A673 (cell line): ENCODE measurements around the gene FCHSD1. TPM values are rescaled to one million over a fixed set of nuclear protein-coding genes. Genes with fewer than 3 reads are reported as not detected.

Experiments used
- BruUV-seq: library from RNA; stranded (reverse); fragments of 400-500 nt; replicated peaks from 2 replicates; lab custom pipeline; 2021; lab: Mats Ljungman, UMichigan
- CTCF ChIA-PET: fragments of 300-600 bp; sonication (Branson Sonifier 250); formaldehyde crosslinking; loops from one replicate; lab custom pipeline; 2022; ENCODE audit warnings: antibody characterized with exemption; lab: Charles Lee
- POLR2A ChIA-PET: fragments of 300-600 bp; sonication (Branson Sonifier 250); formaldehyde crosslinking; loops from one replicate; lab custom pipeline; 2022; ENCODE audit warnings: antibody characterized with exemption; ENCODE audit not compliant: low non-redundant PET; lab: Charles Lee
- DNase-seq: peaks from one replicate; pipeline ENCODE4 v3.0.0-alpha.2; 2015; ENCODE audit warnings: low spot score
- H3K27ac ChIP-seq: fragments of 200-600 bp; sonication (generic); 2 replicates; pipeline ENCODE4 v1.5.1; 2016; ENCODE audit warnings: mixed run types, low read depth, mild to moderate bottlenecking, mixed read lengths, antibody characterized with exemption, low read length; ENCODE audit not compliant: poor library complexity, severe bottlenecking
- H3K27me3 ChIP-seq: fragments of 200-600 bp; sonication (generic); replicated peaks from 2 replicates; pipeline ENCODE4 v1.6.1; 2017; ENCODE audit warnings: mixed run types, low read depth, mild to moderate bottlenecking, mixed read lengths, antibody characterized with exemption, low read length; ENCODE audit not compliant: insufficient read depth, poor library complexity
- H3K36me3 ChIP-seq: fragments of 200-600 bp; sonication (generic); 2 replicates; pipeline ENCODE4 v1.6.1; 2016; ENCODE audit warnings: mixed run types, mild to moderate bottlenecking, mixed read lengths, antibody characterized with exemption, low read length; ENCODE audit not compliant: insufficient read depth, poor library complexity, severe bottlenecking
- H3K4me1 ChIP-seq: fragments of 200-600 bp; sonication (generic); 2 replicates; pipeline ENCODE4 v1.6.1; 2017; ENCODE audit warnings: mixed run types, mild to moderate bottlenecking, mixed read lengths, antibody characterized with exemption, low read length; ENCODE audit not compliant: insufficient read depth, poor library complexity, severe bottlenecking
- H3K4me3 ChIP-seq: fragments of 200-600 bp; sonication (generic); 2 replicates; pipeline ENCODE4 v1.5.1; 2016; ENCODE audit warnings: low read depth, mixed run types, mild to moderate bottlenecking, mixed read lengths, low read length; ENCODE audit not compliant: poor library complexity, severe bottlenecking
- H3K9me3 ChIP-seq: fragments of 200-600 bp; sonication (generic); 2 replicates; pipeline ENCODE4 v1.6.1; 2016; ENCODE audit warnings: mixed run types, low read depth, mild to moderate bottlenecking, mixed read lengths, antibody characterized with exemption, low read length; ENCODE audit not compliant: poor library complexity, severe bottlenecking
- CTCF ChIP-seq: fragments of 300-800, 200-600 bp; sonication (generic); conservative IDR thresholded peaks from 2 replicates; pipeline ENCODE4 v1.5.1; 2017; ENCODE audit warnings: low read depth, mild to moderate bottlenecking, antibody characterized with exemption, low read length, moderate library complexity, mixed read lengths
- EZH2 ChIP-seq: fragments of 200-600 bp; sonication (generic); IDR thresholded peaks from 2 replicates; pipeline ENCODE4 v1.6.1; 2017; ENCODE audit warnings: borderline replicate concordance, low read depth, mild to moderate bottlenecking, mixed read lengths, antibody characterized with exemption, low read length; ENCODE audit not compliant: poor library complexity, severe bottlenecking
- intact Hi-C: fragments of 100-400 bp; cut with micrococcal nuclease; formaldehyde crosslinking; loops from one replicate; pipeline ENCODE4 v1.10.0; 2022; ENCODE audit not compliant: unreplicated experiment
- total RNA-seq: library from RNA; stranded (reverse); gene quantifications from 2 replicates; pipeline ENCODE4 v1.2.3, GENCODE V29; 2021

FCHSD1 gene
- total RNA-seq, 1 experiment from 2014 or later = 2.3 TPM

DNA sequence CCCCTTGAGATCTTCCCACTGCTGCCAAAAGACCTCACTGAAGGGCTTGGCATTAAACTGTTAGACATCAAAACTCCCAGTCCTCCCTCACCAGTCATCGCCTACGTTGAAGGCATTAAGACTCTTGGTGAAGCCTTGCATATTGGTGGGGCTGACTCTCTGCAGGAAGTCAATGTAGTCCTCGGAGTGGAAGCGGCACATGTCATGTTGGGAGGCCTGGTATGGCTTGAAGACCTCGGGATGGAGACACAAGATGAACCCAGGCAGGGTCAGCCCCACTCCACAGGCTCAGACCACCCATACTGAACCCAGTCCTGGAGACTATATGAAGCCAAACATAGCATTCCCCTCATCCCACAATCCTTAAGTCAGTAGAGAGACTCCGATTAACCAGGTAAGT is 16.5 kb downstream of the FCHSD1 start:
- no peak overlapping the region for H3K4me3 ChIP-seq
- no peaks in the 10 kb centered on the region for H3K9me3 ChIP-seq
- intact Hi-C loops = no loop called here
- H3K4me1 ChIP-seq = peaks cover 9% of the 10 kb centered on the region
- no peak overlapping the region for H3K27ac ChIP-seq
- CTCF ChIA-PET = no interaction called here
- POLR2A ChIA-PET = no interaction called here
- TF ChIP-seq CTCF = no peak
- no peak for TF ChIP-seq EZH2
- no peak for DNase-seq
- H3K36me3 ChIP-seq = peaks cover 20% of the 10 kb centered on the region
- no TSS peak for BruUV-seq
- no peaks in the 10 kb centered on the region for H3K27me3 ChIP-seq

- Histone ChIP-seq H3K27ac (no peak overlapping the region), H3K4me1 (peaks cover 9% of the 10 kb centered on the region), H3K4me3 (no peak overlapping the region), H3K9me3 (no peaks in the 10 kb centered on the region), H3K27me3 (no peaks in the 10 kb centered on the region), H3K36me3 (peaks cover 25% of the 10 kb centered on the region)
- intact Hi-C loops = no loop called here
- ChIA-PET POLR2A (no interaction called here), CTCF (no interaction called here)
- DNase-seq = no peak
- TF ChIP-seq EZH2 = no peak
- TF ChIP-seq CTCF = no peak
- no TSS peak for BruUV-seq
Measured at GRCh38 chr5:141633871-141634561, 17.2 kb downstream of the FCHSD1 start.

GRCh38 chr5:141632650-141633049 is 18.6 kb downstream of the FCHSD1 start:
- no TSS peak for BruUV-seq

More at GRCh38 chr5:141632650-141633049, 18.6 kb downstream of the FCHSD1 start:
- Histone ChIP-seq H3K4me1 (peaks cover 9% of the 10 kb centered on the region), H3K27ac (no peak overlapping the region), H3K27me3 (no peaks in the 10 kb centered on the region), H3K4me3 (no peak overlapping the region), H3K36me3 (peaks cover 35% of the 10 kb centered on the region), H3K9me3 (no peaks in the 10 kb centered on the region)
- TF ChIP-seq CTCF = no peak
- TF ChIP-seq EZH2 = no peak
- ChIA-PET POLR2A (no interaction called here), CTCF (interaction anchor here (0.8 kb wide), 1 partner anchor 13 kb away, joined by 4 read pairs; no protein-coding TSS in a partner anchor)
- intact Hi-C loops = no loop called here
- DNase-seq = no peak
